Sigmoid colon (tissue), 4 donors: ENCODE data around the gene SPIRE1.
"Not testable (repeated sequence)": the region's sequence is repeated elsewhere in the genome, so short reads cannot be mapped to it uniquely, and the experiment has no call there.

ENCODE experiments used
- EP300 ChIP-seq, 4 donors: sonication (generic); formaldehyde crosslinking; IDR thresholded peaks; one replicate each; pipeline ENCODE4 v1.6.1; 2017; ENCODE audit warnings: antibody characterized with exemption in 4 of 4
- POLR2A ChIP-seq, 2 donors: fragments of 450-650 bp; IDR thresholded peaks; one replicate each; pipeline ENCODE4 v1.6.1; 2016; ENCODE audit warnings: antibody characterized with exemption in 2 of 2, mild to moderate bottlenecking in 2 of 2, moderate library complexity in 2 of 2
- POLR2AphosphoS5 ChIP-seq, 4 donors: sonication (generic); formaldehyde crosslinking; IDR thresholded peaks; one replicate each; pipeline ENCODE4 v1.6.1; 2017; ENCODE audit warnings: antibody characterized with exemption in 4 of 4
- TF ChIP-seq, protein P1 (sequence below), 4 experiments: fragments of 450-650 bp in 3 of 4; fragments of 200-600 bp in 1 of 4; IDR thresholded peaks; one replicate each; pipeline ENCODE4 v1.5.1; 2016 to 2019; ENCODE audit warnings: antibody characterized with exemption in 4 of 4, mild to moderate bottlenecking in 3 of 4, moderate library complexity in 2 of 4

DNA sequence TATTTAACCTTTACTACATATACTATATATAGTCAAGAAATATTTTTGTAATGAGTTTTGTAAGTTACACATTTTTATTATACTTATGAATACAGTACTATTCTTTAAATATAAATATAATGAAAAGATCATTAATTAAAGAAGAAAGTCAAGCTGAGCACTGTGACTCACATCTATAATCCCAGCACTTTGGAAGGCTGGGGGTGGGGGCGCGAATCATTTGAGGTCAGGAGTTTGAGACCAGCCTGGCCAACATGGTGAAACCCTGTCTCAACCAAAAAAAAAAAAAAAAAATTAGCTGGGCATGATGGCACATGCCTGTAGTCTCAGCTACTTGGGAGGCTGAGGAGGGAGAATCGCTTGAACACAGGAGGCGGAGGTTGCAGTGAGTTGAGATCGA, 14.2 kb downstream of the SPIRE1 start:
- TF ChIP-seq, protein P1, sequence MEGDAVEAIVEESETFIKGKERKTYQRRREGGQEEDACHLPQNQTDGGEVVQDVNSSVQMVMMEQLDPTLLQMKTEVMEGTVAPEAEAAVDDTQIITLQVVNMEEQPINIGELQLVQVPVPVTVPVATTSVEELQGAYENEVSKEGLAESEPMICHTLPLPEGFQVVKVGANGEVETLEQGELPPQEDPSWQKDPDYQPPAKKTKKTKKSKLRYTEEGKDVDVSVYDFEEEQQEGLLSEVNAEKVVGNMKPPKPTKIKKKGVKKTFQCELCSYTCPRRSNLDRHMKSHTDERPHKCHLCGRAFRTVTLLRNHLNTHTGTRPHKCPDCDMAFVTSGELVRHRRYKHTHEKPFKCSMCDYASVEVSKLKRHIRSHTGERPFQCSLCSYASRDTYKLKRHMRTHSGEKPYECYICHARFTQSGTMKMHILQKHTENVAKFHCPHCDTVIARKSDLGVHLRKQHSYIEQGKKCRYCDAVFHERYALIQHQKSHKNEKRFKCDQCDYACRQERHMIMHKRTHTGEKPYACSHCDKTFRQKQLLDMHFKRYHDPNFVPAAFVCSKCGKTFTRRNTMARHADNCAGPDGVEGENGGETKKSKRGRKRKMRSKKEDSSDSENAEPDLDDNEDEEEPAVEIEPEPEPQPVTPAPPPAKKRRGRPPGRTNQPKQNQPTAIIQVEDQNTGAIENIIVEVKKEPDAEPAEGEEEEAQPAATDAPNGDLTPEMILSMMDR (IDR thresholded peaks at IDR 0.05): not testable (repeated sequence)
- TF ChIP-seq POLR2AphosphoS5, POLR2A, EP300 (IDR thresholded peaks at IDR 0.05): not testable (repeated sequence)
